Hematopoietic multipotent progenitor cell (in vitro differentiated cells): ENCODE results near the gene EGFLAM. TPM values are rescaled to one million over a fixed set of nuclear protein-coding genes. Genes with fewer than 3 reads are reported as not detected.

ENCODE experiments used
- DNase-seq, 3 donors: peaks; one replicate each; pipeline ENCODE4 v3.0.0-alpha.2; 2011 to 2015; ENCODE audit warnings: low read depth in 2 of 3, low spot score in 2 of 3
- total RNA-seq: library from RNA; depleted of rRNA; stranded (reverse); fragments of >200 nt; gene quantifications from one replicate; pipeline ENCODE4 v1.2.3, GENCODE V29; 2012

Gene EGFLAM
- total RNA-seq, 1 donor, result under 0.01 TPM

GRCh38 chr5:38466424-38467189, 208.2 kb downstream of the EGFLAM start:
- no peak for DNase-seq

GRCh38 chr5:38467353-38468040, 209.1 kb downstream of the EGFLAM start:
- DNase-seq, result no peak

GRCh38 chr5:38468202-38468673, 209.9 kb downstream of the EGFLAM start:
- DNase-seq, result no peak

- DNase-seq, result no peak
Observed at GRCh38 chr5:38468978-38469706, 210.8 kb downstream of the EGFLAM start.

DNA sequence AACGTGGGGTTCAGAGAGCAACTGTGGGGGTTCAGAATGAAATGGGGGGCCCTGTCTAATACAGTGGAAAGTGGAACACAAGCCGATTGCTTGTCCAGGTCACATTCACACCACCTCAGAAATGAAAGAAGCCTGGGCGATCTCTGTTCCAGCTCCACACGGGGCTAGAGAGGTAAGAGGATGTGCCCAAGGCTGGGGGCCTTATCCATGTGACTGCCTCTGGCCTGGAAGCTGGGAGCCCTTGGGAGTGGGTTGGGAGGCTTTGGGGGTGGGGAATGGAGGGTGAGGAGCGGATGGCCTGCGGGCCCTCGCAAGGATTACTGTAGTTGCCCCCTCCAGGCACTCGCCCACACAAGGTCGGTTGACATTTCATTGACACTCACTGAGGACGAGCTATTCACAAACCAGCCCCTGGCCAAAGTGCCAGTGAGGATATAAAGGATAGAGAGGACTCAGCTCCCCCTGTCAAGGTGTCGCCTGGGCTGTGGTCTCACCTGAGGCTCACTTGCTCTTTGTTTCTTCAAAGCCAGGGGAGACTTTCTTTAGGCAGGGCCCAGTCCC, 211.4 kb downstream of the EGFLAM start:
- DNase-seq, result no peak

- no peak for DNase-seq
Observed at GRCh38 chr5:38471709-38472108, 213.3 kb downstream of the EGFLAM start.

DNA sequence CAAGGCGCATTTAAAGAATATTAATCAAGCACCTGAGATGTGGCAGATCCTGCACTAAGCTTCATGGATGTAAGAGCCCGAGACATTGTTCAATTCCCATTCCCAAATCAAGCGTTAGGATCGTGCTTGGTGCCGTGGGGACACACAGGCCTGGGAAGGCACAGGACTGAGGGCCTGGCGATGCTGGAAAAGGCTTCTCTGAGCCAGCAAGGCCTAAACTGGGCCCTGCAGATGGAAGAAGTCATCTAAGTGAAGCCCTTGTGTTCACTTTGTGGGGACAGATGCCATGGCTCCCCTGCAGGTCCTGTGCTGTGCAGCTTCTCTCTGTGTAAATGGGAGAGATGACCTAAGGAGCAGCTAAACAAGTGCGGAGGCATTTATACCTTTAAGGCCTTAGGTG, 214.2 kb downstream of the EGFLAM start:
- no peak for DNase-seq

DNA sequence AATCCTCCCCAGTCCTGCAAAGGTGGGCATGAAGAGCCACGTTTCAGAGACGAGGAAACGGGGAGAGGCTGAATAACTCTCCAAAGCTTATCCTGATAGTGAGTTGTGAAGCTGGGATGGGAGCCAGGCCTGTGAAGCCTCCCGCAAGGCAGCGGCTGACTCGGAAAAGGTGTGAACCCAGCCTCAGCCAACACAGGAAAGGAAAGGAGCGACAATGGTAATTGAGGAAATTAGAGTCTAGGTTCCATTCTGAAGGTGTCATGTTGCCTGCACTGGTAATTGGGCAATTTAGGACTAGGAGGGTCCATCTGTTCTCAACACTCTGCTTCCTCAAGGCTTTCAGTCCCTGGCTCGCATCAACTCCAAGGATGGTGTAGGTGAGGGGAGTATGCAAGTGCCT, 214.6 kb downstream of the EGFLAM start:
- no peak for DNase-seq

DNA sequence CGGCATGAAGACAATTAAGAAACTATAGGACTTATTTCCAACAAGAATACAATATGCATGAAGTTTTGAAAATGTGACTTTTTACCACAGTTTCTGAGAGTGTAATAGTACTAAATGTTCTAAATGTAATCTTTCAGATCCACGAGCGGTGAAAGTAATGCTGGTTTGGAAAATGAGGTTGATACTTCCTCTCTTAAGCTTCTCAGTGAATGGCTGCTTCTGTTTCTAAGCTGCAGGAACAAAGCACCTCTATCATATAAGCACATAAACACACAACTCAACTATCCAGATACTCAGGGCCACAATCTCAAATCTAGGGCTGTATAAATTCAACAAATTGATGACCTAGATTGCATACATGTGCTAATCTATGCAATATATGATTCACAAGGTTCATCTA, 219.8 kb downstream of the EGFLAM start:
- peak in 1 of 3 donors; percentile 24 for DNase-seq

- no peak for DNase-seq
Observed at GRCh38 chr5:38478878-38479277, 220.5 kb downstream of the EGFLAM start.

DNA sequence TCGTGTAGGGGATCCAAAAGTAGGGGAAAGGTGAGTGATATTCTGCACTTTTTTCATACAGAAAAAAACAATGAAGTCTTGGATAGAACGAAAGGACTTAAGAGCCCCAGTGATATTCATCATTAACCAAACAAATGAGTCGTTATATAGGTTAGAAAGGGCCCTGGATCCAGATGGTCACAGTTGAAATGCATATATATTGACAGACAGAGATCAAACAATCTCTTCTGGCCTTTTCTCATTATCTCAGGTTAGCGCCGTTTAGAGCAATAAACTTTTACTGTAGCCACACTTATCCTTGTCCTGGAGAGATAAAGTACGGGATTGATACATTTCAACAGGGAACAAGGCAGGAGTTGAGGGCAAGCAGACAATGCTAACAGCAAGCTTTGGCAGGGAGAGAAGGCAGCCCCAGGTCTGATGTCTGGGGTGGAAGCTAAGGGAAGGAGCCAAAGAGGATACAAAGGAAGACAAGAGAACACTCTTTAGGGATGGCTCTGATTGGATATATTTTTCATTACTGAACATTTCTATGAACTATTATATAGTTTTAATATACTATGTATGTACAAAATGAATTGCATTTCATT, 221.1 kb downstream of the EGFLAM start:
- no peak for DNase-seq

DNA sequence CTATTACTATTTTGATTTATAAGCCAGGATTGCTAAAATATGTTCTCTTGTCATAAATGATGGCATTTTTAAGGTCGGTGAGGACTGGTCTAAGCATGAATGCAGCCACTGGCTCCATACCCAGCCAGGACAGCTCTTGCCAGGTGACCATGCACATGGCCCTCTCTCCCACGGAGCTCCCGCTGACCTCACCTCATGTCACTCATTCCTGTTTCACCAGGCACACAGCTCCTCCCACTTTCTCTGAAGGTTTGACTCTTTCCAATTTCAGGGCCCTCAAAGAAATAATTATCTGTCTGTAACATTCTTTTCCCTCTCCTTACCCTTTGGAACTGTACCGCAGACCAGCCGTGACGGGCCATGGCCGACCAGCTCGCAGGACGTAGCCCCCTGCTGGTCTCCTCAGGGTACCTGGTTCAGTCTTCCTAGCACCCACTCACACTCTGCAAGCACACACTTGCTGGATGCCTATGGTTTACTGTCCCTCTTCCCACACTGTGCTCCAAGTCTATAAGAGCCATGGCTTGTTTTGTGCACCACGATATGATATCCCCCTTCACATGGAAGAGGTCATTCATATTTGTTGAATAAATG, 225.5 kb downstream of the EGFLAM start:
- DNase-seq, result no peak

DNA sequence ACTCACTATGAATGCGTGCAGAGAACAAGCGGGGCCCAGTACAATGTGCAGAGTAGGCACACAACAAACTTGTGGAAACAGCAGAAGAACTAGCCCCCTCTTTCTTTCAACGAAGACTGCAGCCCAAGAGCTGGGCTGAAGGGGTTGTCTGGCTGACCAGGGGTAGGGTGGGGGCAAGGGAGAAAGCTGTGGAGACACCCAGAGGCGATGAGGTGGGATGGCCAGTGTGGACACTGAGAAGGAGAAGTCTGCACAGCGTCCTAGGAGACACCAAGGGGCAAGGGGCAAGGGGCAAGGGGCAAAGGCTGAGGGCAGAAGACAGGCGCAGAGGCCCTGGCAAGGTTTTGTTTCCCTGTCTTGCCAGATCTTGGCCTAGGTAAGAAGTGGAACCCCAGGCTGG, 235.8 kb downstream of the EGFLAM start:
- DNase-seq, result no peak

DNA sequence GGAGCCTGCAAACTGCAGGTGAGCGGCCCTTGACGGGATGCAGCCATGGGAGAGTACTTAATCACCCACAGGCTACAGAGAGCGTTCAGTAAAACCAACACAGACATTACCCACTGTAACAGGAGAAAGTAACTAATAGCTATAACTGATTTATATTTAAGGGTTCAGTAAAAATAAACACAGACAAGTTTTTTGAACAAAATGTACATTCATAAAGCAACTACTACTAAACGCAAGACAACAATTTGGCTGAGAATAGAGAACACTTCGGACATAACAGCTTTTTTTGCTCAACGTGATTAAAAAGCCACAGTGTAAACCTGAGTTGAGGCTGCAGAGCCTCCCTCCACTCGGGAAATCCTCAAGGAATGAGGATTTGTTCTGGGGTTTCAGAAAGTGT, 236.4 kb downstream of the EGFLAM start:
- no peak for DNase-seq

DNA sequence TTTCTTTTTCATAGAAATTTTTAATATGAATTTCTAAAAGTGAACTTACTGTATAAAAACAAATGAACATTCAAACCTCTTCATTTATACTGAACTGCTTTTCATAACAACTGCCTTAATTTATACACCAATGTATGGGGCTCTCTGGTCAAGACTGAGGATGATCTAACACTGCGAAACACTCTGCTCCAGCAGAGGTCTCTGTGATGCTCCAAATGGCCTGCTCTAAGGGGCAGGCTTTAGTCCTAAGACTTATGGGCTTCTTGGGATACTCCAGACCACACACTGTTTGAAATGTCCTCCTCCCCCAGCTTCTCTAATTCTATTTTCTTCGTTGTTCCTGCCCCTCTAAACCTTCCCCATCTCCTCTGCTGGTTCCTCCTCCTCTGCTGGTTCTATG, 239.6 kb downstream of the EGFLAM start:
- DNase-seq, result no peak

- DNase-seq, result no peak
Observed at GRCh38 chr5:38500573-38501260, 242.4 kb downstream of the EGFLAM start.

DNA sequence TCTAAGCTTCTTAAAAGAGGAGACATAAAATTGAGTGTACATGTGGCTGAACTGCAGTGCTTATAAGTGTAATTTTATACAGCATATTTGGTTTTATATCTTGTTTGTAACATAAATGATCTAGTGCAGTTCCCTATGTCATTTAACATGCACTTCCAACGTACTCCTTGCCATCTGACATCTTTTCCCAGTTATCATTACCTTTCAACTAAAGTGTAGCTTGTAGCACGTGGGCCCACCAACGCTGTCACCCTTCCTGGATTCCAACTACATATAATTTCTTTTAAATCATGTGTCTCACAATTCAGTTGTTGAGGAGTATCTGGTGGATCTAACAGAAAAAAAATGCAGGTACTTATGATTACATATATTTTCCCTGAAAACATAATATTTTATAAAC, 247.9 kb downstream of the EGFLAM start:
- no peak for DNase-seq

DNA sequence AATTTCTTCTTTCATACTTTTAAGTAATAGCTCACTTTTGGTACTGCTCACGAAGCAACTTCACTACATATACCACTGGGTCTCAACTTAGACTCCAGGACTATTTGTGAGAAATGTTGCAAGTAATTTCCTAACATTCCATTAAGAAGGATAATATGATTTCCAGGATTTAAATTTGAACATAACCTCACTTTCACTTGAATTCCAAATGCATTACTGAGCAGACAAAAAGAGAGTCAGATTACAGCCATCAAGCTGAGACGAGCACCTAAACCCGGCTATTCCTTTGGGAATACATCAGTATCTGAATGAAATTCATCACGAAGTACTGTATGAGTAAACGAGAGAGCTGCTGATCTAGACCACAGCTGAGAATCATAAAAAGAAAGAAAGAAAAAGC, 250.8 kb downstream of the EGFLAM start:
- no peak for DNase-seq
